GM12873 (cell line): ENCODE results near the gene RIC3.

Experiments used
- TF ChIP-seq, protein P1 (sequence below): IDR thresholded peaks from 2 replicates; pipeline ENCODE4 v1.5.1; 2012; ENCODE audit warnings: low read depth, mild to moderate bottlenecking, moderate library complexity, low read length, control low read depth; ENCODE audit not compliant: insufficient read depth; ENCODE audit errors: missing control alignments

Gene RIC3

DNA sequence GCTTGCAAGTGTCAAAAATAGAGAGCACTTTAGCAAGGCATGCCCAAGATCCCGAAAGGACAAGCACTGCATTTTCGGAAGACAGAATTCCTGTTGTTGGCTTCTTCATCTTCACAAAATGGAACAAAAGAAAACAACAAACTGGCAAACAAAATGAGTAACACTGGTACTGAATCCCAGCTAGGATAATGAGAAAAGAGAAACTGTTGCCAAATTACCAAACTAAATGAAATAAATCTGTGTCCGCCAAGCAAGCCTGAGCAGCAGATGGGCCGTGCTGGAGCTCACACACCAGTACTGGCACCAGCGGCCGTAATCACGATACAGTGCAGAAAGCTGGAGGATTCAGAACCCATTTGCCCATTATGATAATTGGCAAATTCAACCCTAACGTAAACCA, 57.2 kb downstream of the RIC3 start:
- TF ChIP-seq, protein P1, sequence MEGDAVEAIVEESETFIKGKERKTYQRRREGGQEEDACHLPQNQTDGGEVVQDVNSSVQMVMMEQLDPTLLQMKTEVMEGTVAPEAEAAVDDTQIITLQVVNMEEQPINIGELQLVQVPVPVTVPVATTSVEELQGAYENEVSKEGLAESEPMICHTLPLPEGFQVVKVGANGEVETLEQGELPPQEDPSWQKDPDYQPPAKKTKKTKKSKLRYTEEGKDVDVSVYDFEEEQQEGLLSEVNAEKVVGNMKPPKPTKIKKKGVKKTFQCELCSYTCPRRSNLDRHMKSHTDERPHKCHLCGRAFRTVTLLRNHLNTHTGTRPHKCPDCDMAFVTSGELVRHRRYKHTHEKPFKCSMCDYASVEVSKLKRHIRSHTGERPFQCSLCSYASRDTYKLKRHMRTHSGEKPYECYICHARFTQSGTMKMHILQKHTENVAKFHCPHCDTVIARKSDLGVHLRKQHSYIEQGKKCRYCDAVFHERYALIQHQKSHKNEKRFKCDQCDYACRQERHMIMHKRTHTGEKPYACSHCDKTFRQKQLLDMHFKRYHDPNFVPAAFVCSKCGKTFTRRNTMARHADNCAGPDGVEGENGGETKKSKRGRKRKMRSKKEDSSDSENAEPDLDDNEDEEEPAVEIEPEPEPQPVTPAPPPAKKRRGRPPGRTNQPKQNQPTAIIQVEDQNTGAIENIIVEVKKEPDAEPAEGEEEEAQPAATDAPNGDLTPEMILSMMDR = no peak

DNA sequence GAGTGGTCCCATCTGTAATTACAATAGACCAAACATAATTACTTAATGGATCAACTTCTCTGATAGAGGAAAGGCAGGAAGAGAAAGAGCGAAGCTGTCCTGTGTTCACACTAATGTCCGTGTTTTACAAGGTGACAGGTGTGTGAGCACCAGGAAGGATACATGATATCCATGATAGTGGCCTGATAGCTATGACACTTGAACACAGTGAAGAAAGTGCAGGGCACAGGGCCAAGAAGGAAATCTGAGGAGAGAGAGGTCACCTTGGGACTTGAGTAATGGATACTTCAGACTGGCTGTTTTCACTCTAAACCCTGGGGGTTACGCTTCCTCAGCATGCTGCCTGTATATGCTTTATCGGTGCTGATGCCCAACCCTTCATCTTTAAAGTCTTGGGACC, 58.4 kb downstream of the RIC3 start:
- TF ChIP-seq, protein P1 = no peak

DNA sequence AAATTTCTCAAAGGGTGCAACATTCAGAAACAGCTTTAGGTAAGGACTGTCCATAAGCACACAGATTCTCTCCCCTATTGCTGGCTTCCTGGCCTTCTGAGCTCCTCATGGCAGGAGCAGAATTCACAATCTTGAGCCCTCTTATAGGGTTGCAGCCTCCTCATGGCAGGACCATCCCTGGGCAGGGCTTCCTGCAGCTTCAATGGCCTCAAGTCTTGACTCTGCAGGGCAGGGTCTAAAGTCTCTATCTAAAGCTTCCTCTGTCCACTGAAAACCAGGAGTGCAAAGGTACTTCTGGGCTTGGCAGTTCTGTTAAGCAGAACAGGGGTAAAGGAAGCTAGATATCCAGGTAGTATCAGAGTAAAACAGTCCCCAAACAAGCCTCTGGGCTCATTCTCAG, 59.1 kb downstream of the RIC3 start:
- TF ChIP-seq, protein P1 = no peak

DNA sequence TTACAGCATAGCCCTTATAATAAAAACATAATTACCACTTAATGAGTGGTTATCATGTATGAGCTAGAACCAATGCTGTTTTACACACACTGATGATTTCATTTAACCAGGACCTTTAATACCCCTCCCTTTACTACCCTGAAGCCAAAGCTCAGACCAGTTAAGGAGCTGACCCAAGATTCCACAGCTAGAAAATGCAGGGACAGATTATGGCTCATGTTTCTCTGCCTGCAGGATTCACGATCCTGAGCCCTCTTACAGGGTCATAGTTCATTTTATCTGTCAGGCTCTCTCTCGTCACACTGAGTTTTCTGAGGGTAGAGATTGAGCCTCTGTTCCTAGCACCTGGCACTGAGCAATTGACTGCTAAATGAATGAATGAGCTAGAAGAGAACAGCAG, 60.4 kb downstream of the RIC3 start:
- TF ChIP-seq, protein P1 = no peak

DNA sequence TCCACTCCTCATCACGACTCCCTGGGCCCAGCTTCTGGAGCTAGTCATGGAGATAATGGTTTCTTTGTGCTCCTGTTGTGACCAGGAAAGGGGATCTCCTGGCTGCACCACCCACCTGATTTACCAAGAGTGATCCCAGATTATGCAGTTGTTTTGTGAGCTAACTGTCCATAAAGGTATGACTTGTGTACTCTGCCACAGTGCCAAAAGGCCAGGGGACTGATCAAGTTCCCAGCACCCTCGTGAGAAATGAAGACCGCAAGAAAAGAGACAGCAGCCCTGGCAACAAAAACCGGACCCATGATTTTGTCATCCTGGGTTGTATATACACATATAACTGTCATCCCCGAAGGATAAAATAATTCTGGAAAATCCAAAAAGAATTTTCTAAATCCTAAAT, 61.2 kb downstream of the RIC3 start:
- TF ChIP-seq, protein P1 = no peak

DNA sequence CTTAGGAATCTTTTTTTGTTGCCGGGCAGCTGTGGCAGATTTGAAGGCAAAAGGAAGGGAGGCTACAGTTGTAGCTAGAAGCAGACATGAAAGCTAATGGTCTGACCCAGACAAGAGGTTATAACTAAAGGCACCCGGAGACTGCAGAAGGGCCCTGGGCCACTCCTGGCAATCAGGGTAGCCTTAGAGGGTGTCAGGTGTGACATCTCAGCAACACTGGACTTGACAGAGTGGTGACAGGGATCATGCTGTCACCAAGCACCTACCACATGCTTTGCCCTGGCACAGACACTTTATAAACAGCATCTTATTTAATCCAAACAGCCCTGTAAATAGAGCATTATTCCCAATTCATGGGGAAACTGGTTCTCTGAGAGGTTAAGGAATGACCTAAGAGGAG, 62.1 kb downstream of the RIC3 start:
- TF ChIP-seq, protein P1 = no peak

DNA sequence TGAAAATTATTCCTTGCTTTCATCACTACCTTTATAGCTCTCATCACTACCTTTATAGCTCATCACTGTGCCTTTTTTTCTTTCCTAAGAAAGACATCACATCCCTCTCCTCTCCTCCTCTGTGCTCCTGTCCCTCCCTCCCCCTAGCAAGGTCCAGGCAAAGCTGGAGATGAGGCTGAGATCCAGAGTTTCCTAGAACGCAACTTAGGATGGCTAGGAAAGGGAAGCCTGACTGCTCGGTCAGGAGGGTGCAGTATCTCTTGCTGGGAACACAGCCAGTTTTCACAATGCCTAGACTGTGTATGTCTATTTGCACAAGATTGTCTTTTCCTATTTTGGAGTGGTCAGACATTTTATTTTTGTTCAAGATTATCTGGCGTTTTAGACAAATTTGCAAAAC, 63.2 kb downstream of the RIC3 start:
- TF ChIP-seq, protein P1 = no peak

DNA sequence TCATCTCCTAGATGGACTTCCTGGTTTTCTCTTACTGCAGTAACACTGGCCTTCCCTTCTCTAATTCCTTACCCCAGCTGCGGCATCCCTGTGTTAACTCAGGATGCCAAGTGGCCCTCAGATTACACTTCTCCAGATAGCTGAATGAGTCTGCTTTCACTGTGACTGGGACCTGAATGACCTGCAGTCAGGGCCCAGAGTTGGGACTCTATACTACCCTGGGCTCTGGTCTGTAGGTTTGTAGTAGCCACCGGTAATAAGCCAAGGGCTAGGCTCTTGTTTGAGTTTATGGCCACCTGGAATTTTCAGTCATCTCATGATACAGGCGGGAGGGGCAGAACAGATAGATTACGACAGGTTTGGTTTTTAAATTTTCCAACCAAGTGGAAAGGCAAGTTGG, 63.7 kb downstream of the RIC3 start:
- TF ChIP-seq, protein P1 = no peak
